Measurements from ENCODE around the gene AACS. TPM values are rescaled to one million over a fixed set of nuclear protein-coding genes. Genes with fewer than 3 reads are reported as not detected.

AACS gene
- total and polyA plus RNA-seq, 10 of the 15 experiments (the other 5 are each of a cell fraction or from before 2014, with no cell fraction given), result 10.1 to 34.0 (median 21.1) TPM

- TF ChIP-seq, protein P1, sequence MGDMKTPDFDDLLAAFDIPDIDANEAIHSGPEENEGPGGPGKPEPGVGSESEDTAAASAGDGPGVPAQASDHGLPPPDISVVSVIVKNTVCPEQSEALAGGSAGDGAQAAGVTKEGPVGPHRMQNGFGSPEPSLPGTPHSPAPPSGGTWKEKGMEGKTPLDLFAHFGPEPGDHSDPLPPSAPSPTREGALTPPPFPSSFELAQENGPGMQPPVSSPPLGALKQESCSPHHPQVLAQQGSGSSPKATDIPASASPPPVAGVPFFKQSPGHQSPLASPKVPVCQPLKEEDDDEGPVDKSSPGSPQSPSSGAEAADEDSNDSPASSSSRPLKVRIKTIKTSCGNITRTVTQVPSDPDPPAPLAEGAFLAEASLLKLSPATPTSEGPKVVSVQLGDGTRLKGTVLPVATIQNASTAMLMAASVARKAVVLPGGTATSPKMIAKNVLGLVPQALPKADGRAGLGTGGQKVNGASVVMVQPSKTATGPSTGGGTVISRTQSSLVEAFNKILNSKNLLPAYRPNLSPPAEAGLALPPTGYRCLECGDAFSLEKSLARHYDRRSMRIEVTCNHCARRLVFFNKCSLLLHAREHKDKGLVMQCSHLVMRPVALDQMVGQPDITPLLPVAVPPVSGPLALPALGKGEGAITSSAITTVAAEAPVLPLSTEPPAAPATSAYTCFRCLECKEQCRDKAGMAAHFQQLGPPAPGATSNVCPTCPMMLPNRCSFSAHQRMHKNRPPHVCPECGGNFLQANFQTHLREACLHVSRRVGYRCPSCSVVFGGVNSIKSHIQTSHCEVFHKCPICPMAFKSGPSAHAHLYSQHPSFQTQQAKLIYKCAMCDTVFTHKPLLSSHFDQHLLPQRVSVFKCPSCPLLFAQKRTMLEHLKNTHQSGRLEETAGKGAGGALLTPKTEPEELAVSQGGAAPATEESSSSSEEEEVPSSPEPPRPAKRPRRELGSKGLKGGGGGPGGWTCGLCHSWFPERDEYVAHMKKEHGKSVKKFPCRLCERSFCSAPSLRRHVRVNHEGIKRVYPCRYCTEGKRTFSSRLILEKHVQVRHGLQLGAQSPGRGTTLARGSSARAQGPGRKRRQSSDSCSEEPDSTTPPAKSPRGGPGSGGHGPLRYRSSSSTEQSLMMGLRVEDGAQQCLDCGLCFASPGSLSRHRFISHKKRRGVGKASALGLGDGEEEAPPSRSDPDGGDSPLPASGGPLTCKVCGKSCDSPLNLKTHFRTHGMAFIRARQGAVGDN (IDR thresholded peaks at IDR 0.05), result no peak
- TF ChIP-seq SMAD5 (IDR thresholded peaks at IDR 0.05; ENCODE audit: low read depth), result no peak
- TF ChIP-seq, protein P2, sequence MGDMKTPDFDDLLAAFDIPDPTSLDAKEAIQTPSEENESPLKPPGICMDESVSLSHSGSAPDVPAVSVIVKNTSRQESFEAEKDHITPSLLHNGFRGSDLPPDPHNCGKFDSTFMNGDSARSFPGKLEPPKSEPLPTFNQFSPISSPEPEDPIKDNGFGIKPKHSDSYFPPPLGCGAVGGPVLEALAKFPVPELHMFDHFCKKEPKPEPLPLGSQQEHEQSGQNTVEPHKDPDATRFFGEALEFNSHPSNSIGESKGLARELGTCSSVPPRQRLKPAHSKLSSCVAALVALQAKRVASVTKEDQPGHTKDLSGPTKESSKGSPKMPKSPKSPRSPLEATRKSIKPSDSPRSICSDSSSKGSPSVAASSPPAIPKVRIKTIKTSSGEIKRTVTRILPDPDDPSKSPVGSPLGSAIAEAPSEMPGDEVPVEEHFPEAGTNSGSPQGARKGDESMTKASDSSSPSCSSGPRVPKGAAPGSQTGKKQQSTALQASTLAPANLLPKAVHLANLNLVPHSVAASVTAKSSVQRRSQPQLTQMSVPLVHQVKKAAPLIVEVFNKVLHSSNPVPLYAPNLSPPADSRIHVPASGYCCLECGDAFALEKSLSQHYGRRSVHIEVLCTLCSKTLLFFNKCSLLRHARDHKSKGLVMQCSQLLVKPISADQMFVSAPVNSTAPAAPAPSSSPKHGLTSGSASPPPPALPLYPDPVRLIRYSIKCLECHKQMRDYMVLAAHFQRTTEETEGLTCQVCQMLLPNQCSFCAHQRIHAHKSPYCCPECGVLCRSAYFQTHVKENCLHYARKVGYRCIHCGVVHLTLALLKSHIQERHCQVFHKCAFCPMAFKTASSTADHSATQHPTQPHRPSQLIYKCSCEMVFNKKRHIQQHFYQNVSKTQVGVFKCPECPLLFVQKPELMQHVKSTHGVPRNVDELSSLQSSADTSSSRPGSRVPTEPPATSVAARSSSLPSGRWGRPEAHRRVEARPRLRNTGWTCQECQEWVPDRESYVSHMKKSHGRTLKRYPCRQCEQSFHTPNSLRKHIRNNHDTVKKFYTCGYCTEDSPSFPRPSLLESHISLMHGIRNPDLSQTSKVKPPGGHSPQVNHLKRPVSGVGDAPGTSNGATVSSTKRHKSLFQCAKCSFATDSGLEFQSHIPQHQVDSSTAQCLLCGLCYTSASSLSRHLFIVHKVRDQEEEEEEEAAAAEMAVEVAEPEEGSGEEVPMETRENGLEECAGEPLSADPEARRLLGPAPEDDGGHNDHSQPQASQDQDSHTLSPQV (IDR thresholded peaks at IDR 0.05), result no peak
- no peak for TF ChIP-seq ZNF384 (IDR thresholded peaks at IDR 0.05; ENCODE audit: borderline replicate concordance, low read depth, low read length)
- TF ChIP-seq, protein P3, sequence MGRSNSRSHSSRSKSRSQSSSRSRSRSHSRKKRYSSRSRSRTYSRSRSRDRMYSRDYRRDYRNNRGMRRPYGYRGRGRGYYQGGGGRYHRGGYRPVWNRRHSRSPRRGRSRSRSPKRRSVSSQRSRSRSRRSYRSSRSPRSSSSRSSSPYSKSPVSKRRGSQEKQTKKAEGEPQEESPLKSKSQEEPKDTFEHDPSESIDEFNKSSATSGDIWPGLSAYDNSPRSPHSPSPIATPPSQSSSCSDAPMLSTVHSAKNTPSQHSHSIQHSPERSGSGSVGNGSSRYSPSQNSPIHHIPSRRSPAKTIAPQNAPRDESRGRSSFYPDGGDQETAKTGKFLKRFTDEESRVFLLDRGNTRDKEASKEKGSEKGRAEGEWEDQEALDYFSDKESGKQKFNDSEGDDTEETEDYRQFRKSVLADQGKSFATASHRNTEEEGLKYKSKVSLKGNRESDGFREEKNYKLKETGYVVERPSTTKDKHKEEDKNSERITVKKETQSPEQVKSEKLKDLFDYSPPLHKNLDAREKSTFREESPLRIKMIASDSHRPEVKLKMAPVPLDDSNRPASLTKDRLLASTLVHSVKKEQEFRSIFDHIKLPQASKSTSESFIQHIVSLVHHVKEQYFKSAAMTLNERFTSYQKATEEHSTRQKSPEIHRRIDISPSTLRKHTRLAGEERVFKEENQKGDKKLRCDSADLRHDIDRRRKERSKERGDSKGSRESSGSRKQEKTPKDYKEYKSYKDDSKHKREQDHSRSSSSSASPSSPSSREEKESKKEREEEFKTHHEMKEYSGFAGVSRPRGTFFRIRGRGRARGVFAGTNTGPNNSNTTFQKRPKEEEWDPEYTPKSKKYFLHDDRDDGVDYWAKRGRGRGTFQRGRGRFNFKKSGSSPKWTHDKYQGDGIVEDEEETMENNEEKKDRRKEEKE (IDR thresholded peaks at IDR 0.05), result no peak
- TF ChIP-seq TCF12 (IDR thresholded peaks at IDR 0.05; ENCODE audit: low read depth, low read length), result no peak
- TF ChIP-seq DPF2 (IDR thresholded peaks at IDR 0.05), result no peak
Measured at GRCh38 chr12:125070661-125071390, 5.6 kb downstream of the AACS start (continued).
